Tibial artery (tissue), 4 donors: ENCODE data around the gene SLC15A4.
A peak's percentile ranks its signal among the peaks of the same experiment; 100 is the strongest.

Experiments used
- DNase-seq, 2 donors: peaks; one replicate each; pipeline ENCODE4 v3.0.0-alpha.2; 2019
- H3K27ac ChIP-seq, 2 donors: fragments of 200-600 bp; sonication (generic) in 1 of 2; 1 replicate in 1 of 2; 2 replicates in 1 of 2; pipeline ENCODE4 v1.5.1; 2018 to 2019; ENCODE audit warnings: mild to moderate bottlenecking in 1 of 2
- H3K27me3 ChIP-seq, 2 donors: fragments of 200-600 bp; sonication (generic) in 1 of 2; one replicate each; pipeline versions ENCODE4 v1.5.1 to v1.6.0; 2016 to 2019
- H3K36me3 ChIP-seq, 3 donors: fragments of 200-600 bp; sonication (generic) in 2 of 3; one replicate each; pipeline ENCODE4 v1.5.1; 2016 to 2019; ENCODE audit warnings: mild to moderate bottlenecking in 2 of 3
- H3K4me1 ChIP-seq, 4 donors: fragments of 200-600 bp; sonication (generic) in 2 of 4; 1 replicate in 3 of 4; 2 replicates in 1 of 4; pipeline ENCODE4 v1.5.1; 2016 to 2019
- H3K4me3 ChIP-seq, 2 donors: fragments of 200-600 bp; sonication (generic) in 1 of 2; 1 replicate in 1 of 2; 2 replicates in 1 of 2; pipeline ENCODE4 v1.5.1; 2018 to 2019; ENCODE audit warnings: mild to moderate bottlenecking in 2 of 2
- H3K9me3 ChIP-seq, 3 donors: fragments of 200-600 bp; sonication (generic) in 1 of 3; one replicate each; pipeline ENCODE4 v1.5.1; 2016 to 2019
- intact Hi-C: fragments of 100-400 bp; cut with DNase I; formaldehyde crosslinking; loops from one replicate; pipeline ENCODE4 v1.15.0; 2023; ENCODE audit warnings: low total_unique reads
- TF ChIP-seq, protein P1 (sequence below), 2 experiments: fragments of 200-600 bp in 1 of 2; fragments of 450-650 bp in 1 of 2; IDR thresholded peaks; one replicate each; pipeline ENCODE4 v1.5.1; 2017 to 2019; ENCODE audit warnings: antibody characterized with exemption in 2 of 2, mild to moderate bottlenecking in 1 of 2, moderate library complexity in 1 of 2

The SLC15A4 gene

DNA sequence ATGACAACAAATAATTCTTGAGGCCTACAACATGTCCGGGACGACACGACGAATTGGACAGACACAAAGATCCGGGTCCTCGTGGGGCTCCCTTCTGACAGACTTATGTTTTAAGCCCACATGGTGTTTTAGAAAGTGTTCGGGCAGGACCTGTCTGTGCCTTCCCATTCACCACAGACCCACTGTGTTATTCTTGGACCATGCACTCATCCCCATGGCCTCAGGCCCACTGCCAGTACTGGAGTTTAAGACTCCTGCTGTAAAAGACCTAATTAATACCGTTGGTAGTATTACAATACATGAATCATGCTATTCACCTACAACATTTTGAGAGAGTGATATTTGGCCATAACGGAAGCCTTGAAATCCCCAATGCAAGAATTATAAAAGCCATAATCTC, 20.0 kb downstream of the SLC15A4 start:
- no peaks in the 10 kb centered on the region for H3K27me3 ChIP-seq
- peaks cover 0 to 10% (median 7%) of the 10 kb centered on the region in 4 donors for H3K4me1 ChIP-seq
- H3K4me3 ChIP-seq: no peak overlapping the region
- DNase-seq: no peak
- no peak overlapping the region for H3K27ac ChIP-seq
- H3K9me3 ChIP-seq: no peaks in the 10 kb centered on the region
- TF ChIP-seq, protein P1, sequence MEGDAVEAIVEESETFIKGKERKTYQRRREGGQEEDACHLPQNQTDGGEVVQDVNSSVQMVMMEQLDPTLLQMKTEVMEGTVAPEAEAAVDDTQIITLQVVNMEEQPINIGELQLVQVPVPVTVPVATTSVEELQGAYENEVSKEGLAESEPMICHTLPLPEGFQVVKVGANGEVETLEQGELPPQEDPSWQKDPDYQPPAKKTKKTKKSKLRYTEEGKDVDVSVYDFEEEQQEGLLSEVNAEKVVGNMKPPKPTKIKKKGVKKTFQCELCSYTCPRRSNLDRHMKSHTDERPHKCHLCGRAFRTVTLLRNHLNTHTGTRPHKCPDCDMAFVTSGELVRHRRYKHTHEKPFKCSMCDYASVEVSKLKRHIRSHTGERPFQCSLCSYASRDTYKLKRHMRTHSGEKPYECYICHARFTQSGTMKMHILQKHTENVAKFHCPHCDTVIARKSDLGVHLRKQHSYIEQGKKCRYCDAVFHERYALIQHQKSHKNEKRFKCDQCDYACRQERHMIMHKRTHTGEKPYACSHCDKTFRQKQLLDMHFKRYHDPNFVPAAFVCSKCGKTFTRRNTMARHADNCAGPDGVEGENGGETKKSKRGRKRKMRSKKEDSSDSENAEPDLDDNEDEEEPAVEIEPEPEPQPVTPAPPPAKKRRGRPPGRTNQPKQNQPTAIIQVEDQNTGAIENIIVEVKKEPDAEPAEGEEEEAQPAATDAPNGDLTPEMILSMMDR (IDR thresholded peaks at IDR 0.05): no peak
- intact Hi-C loops: no loop called here
- peaks cover 54 to 79% (median 63%) of the 10 kb centered on the region in 3 donors for H3K36me3 ChIP-seq

DNA sequence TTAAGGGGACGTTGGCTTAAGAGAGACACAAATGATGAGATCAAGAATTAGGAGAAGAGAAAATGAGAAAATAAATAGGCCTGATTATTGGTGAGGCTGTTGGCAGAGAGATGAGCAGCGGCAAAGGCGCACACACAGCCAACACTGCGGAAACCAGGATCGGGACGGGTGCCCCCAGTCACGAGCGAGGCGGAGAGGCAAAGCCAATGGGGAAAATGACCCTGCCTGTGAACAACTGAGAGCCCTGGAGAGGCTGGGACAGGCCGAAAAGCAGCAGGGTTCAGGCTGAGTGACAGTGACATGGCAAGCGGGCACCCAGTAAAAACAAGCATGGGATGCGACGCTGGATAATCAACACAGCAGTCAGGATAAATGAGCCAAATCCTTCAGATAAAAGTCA, 21.0 kb downstream of the SLC15A4 start:
- Histone ChIP-seq H3K9me3 (no peaks in the 10 kb centered on the region), H3K4me3 (no peak overlapping the region), H3K4me1 (peaks cover 0 to 10% (median 7%) of the 10 kb centered on the region in 4 donors), H3K36me3 (peaks cover 54 to 79% (median 65%) of the 10 kb centered on the region in 3 donors), H3K27ac (no peak overlapping the region), H3K27me3 (no peaks in the 10 kb centered on the region)
- no peak for DNase-seq
- TF ChIP-seq, protein P1 (IDR thresholded peaks at IDR 0.05): no peak
- intact Hi-C loops: no loop called here

DNA sequence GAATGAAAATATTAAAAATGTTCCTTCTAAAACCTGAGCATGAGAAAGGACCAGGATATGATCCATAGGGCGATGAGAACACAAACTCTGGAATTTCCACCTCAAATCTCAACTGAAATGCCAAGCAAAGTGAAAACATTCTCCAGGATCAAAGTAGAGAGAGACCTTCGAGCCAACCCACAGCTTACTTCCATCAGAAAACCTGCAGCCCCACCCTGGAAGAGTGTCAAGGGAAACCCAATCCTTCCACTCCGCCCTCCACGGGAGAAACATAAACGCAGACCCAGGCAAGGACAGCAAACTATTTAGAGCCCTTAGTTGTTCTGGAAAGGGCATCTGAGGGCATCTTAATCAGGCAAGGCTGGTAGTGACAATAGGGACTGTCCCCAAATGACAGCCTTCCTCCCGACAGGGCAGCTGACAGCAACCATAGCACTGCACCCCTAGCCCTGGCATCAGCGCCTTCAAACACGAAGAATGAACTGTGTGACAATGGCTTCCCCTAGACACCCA, 21.8 kb downstream of the SLC15A4 start:
- Histone ChIP-seq H3K27ac (peak overlapping the region in 1 of 2 donors; percentile 17), H3K4me1 (peaks cover 0 to 10% (median 7%) of the 10 kb centered on the region in 4 donors), H3K4me3 (no peak overlapping the region), H3K27me3 (no peaks in the 10 kb centered on the region), H3K36me3 (peaks cover 55 to 79% (median 67%) of the 10 kb centered on the region in 3 donors), H3K9me3 (no peaks in the 10 kb centered on the region)
- TF ChIP-seq, protein P1 (IDR thresholded peaks at IDR 0.05): no peak
- intact Hi-C loops: no loop called here
- DNase-seq: no peak

DNA sequence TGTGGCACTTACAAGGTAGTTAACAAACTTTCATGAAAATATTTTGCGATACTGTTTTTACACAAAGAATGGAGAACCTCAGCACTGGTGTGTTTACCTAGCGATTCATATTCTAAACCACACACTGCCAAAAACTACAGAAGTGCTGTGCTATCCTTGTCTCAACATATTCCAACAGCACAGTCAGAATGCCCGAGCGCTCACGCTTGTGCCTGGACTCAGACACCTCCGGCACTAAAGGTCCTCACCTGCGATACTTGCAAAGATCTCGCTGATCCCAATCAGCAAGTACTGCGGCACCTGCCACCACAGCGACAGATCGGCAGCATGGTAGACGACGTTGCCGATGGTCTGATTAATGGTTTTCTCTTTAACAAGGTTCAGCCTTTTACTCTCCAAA, 23.2 kb downstream of the SLC15A4 start:
- no peak overlapping the region for H3K27ac ChIP-seq

DNA sequence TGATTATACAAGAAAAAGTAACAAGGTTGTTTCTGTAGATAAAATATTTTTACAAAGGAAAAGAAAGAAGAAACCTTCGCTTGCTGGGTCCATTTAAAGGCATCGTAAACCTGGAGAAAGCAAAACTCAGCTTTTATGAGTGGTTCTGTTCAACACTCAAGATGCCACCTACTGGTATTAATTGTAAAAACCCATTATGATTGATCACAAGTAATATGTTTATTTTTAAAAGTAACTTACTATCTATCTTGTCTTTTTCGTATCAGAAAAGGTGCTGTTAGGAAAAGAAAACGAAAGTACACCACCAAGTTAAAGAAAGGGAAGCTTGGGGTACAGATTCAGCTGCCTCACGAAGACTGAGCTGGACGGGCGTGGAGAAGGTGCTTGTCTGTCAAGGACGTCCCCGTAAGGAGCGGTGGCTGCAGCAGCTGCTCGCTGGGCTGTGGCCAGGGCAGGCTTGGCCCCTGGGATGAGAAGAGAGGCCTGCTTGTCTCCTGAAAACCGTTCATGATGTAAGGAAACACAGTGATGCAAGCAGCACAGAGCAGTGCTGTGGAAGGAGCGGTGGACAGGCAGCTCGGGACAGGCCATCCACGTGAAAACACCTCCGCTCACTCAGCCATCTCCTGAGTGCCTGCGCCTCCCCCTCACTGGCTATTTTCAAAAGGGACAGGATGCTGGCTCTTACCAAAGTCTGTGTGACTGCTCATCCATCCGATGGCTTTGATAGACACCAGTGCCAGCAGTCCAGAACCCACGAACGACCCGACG, 25.0 kb downstream of the SLC15A4 start:
- Histone ChIP-seq H3K36me3 (peaks cover 67 to 89% (median 83%) of the 10 kb centered on the region in 3 donors), H3K9me3 (no peaks in the 10 kb centered on the region), H3K27ac (no peak overlapping the region), H3K27me3 (no peaks in the 10 kb centered on the region), H3K4me1 (peaks cover 0 to 10% (median 7%) of the 10 kb centered on the region in 4 donors), H3K4me3 (no peak overlapping the region)
- no peak for DNase-seq
- TF ChIP-seq, protein P1 (IDR thresholded peaks at IDR 0.05): no peak
- intact Hi-C loops: no loop called here

More for the DNA sequence above, 23.2 kb downstream of the SLC15A4 start:
- intact Hi-C loops: no loop called here
- no peaks in the 10 kb centered on the region for H3K9me3 ChIP-seq
- TF ChIP-seq, protein P1 (IDR thresholded peaks at IDR 0.05): no peak
- peaks cover 0 to 10% (median 7%) of the 10 kb centered on the region in 4 donors for H3K4me1 ChIP-seq
- H3K27me3 ChIP-seq: no peaks in the 10 kb centered on the region
- no peak overlapping the region for H3K4me3 ChIP-seq
- H3K36me3 ChIP-seq: peaks cover 63 to 85% (median 76%) of the 10 kb centered on the region in 3 donors
- DNase-seq: no peak
